Stimulated activated CD8-positive, alpha-beta memory T cell treated with anti-CD3 and anti-CD28 coated beads, Interleukin-12 subunit alpha, Interleukin-12 subunit beta, amount 100 ng/mL, for 1 hour (primary cell): Measurements from ENCODE around the gene SCAF11.

Source experiments
- DNase-seq: peaks from one replicate; pipeline ENCODE4 v3.0.0-alpha.2; 2020; ENCODE audit warnings: low read depth

The SCAF11 gene

GRCh38 chr12:45981075-45981837 is 9.1 kb downstream of the SCAF11 start:
- DNase-seq: no peak

- no peak for DNase-seq
These were observed 9.8 kb downstream of the SCAF11 start for GRCh38 chr12:45980540-45980939.

GRCh38 chr12:45978108-45978507 is 12.3 kb downstream of the SCAF11 start:
- DNase-seq: no peak

- DNase-seq: no peak
These were observed 12.8 kb downstream of the SCAF11 start for GRCh38 chr12:45977620-45978019.

GRCh38 chr12:45975506-45975905 is 14.9 kb downstream of the SCAF11 start:
- no peak for DNase-seq

GRCh38 chr12:45974883-45975282 is 15.5 kb downstream of the SCAF11 start:
- DNase-seq: no peak

- DNase-seq: no peak
These were observed 16.1 kb downstream of the SCAF11 start for GRCh38 chr12:45974171-45974719.

GRCh38 chr12:45973526-45973925 is 16.8 kb downstream of the SCAF11 start:
- no peak for DNase-seq

GRCh38 chr12:45970391-45970790 is 20.0 kb downstream of the SCAF11 start:
- DNase-seq: no peak

- DNase-seq: no peak
These were observed 21.3 kb downstream of the SCAF11 start for GRCh38 chr12:45969084-45969483.

- DNase-seq: no peak
These were observed 23.9 kb downstream of the SCAF11 start for GRCh38 chr12:45966486-45966885.

GRCh38 chr12:45962553-45963325 is 27.6 kb downstream of the SCAF11 start:
- no peak for DNase-seq

- DNase-seq: no peak
These were observed 30.6 kb downstream of the SCAF11 start for GRCh38 chr12:45959728-45960127.

GRCh38 chr12:45959025-45959424 is 31.3 kb downstream of the SCAF11 start:
- DNase-seq: no peak

GRCh38 chr12:45948546-45948945 is 41.8 kb downstream of the SCAF11 start:
- DNase-seq: no peak

GRCh38 chr12:45946435-45946834 is 43.9 kb downstream of the SCAF11 start:
- no peak for DNase-seq

- DNase-seq: no peak
These were observed 45.6 kb downstream of the SCAF11 start for GRCh38 chr12:45944771-45945170.

GRCh38 chr12:45939759-45940158 is 50.6 kb downstream of the SCAF11 start:
- no peak for DNase-seq

- DNase-seq: no peak
These were observed 51.8 kb downstream of the SCAF11 start for GRCh38 chr12:45938566-45938965.

GRCh38 chr12:45934956-45935355 is 55.4 kb downstream of the SCAF11 start:
- no peak for DNase-seq

- DNase-seq: no peak
These were observed 56.9 kb downstream of the SCAF11 start for GRCh38 chr12:45933504-45933903.

GRCh38 chr12:45930369-45930768 is 60.0 kb downstream of the SCAF11 start:
- no peak for DNase-seq

- DNase-seq: no peak
These were observed 62.1 kb downstream of the SCAF11 start for GRCh38 chr12:45928309-45928708.
